ENCODE measurements around the gene IKZF3. TPM values are rescaled to one million over a fixed set of nuclear protein-coding genes. Genes with fewer than 3 reads are reported as not detected.
"Not testable (repeated sequence)": the region's sequence is repeated elsewhere in the genome, so short reads cannot be mapped to it uniquely, and the experiment has no call there.

The IKZF3 gene
- total RNA-seq, 2 donors from 2014 or later = 4.8 to 5.6 TPM

DNA sequence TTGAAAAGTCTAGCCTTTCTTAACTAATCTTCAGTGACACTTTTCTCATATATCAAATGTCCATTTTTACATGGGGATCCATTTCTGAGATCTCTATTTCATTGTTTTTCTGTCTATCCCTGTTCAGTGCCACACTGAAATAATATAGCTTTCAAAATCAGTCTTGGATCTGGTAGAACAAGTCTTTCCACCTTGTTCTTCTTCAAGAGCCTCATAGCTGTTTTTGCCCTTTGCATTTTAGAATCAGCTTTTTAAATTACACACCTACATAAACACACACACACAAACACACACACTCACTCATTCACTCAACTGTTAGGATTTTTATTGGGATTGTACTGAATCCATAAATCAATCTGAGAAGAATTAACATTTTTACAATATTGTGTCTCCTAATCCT, 35.1 kb upstream of the IKZF3 start:
- no peak for TF ChIP-seq CTCF (IDR thresholded peaks at IDR 0.05)
- no peaks in the 10 kb centered on the region for H3K36me3 ChIP-seq
- DNase-seq (ENCODE audit: low spot score) (no peak), ATAC-seq (ENCODE audit: insufficient number of reproducible peaks, low FRiP score, low read depth) (no peak)
- no peaks in the 10 kb centered on the region for H3K9me3 ChIP-seq
- no peaks in the 10 kb centered on the region for H3K4me1 ChIP-seq (ENCODE audit: control insufficient read depth in 1 of 2, low read depth in 2 of 2)
- no peak overlapping the region for H3K4me3 ChIP-seq
- no peaks in the 10 kb centered on the region for H3K27me3 ChIP-seq (replicated peaks; ENCODE audit: insufficient read depth)
- no peak overlapping the region for H3K27ac ChIP-seq

- H3K27ac ChIP-seq = no peak overlapping the region
- no peaks in the 10 kb centered on the region for H3K27me3 ChIP-seq (replicated peaks; ENCODE audit: insufficient read depth)
- no peaks in the 10 kb centered on the region for H3K9me3 ChIP-seq
- no peak for ATAC-seq (ENCODE audit: insufficient number of reproducible peaks, low FRiP score, low read depth)
- H3K4me3 ChIP-seq = no peak overlapping the region
- no peaks in the 10 kb centered on the region for H3K36me3 ChIP-seq
- DNase-seq (ENCODE audit: low spot score) = no peak
- no peak for TF ChIP-seq CTCF (IDR thresholded peaks at IDR 0.05)
- H3K4me1 ChIP-seq (ENCODE audit: control insufficient read depth in 1 of 2, low read depth in 2 of 2) = no peaks in the 10 kb centered on the region
These were observed 34.0 kb upstream of the IKZF3 start for GRCh38 chr17:39898088-39898487.

DNA sequence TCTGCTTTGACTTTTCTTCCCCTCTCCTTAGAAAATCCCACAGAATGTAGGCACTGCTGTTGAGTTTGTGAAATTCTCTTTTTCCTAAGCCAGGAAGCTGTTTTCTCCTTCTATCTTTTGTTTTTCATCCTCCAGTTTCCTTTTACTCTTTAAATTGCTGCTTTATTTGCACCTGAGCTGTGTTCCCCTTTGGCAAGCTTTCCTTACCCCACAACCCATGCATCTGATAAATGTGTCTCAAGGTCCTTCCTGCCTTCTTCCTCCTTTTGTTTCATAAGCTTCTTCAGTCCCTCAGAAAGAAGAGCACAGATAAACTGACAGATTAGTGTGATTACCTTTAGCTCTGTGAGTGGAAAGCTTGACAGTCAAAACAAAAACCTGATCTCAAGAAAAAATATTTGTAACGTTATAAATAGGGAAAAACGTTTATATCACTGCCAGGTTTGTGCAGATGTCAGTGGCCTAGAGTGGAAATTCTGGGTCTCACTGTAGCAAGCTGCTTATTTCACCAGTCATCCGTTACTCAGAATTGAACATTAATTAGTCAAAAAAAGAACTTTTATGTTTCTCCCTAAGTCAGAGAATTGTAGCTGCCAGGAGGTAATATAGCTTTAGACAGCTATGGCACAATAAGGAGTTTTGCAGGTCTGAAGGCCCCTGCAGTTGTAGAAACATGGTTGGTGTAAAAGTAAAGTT, 30.7 kb upstream of the IKZF3 start:
- H3K36me3 ChIP-seq = no peaks in the 10 kb centered on the region
- TF ChIP-seq CTCF (IDR thresholded peaks at IDR 0.05) = no peak
- no peaks in the 10 kb centered on the region for H3K27me3 ChIP-seq (replicated peaks; ENCODE audit: insufficient read depth)
- ATAC-seq (ENCODE audit: insufficient number of reproducible peaks, low FRiP score, low read depth) (no peak), DNase-seq (ENCODE audit: low spot score) (no peak)
- no peaks in the 10 kb centered on the region for H3K4me1 ChIP-seq (ENCODE audit: control insufficient read depth in 1 of 2, low read depth in 2 of 2)
- no peak overlapping the region for H3K4me3 ChIP-seq
- no peak overlapping the region for H3K27ac ChIP-seq
- no peaks in the 10 kb centered on the region for H3K9me3 ChIP-seq

DNA sequence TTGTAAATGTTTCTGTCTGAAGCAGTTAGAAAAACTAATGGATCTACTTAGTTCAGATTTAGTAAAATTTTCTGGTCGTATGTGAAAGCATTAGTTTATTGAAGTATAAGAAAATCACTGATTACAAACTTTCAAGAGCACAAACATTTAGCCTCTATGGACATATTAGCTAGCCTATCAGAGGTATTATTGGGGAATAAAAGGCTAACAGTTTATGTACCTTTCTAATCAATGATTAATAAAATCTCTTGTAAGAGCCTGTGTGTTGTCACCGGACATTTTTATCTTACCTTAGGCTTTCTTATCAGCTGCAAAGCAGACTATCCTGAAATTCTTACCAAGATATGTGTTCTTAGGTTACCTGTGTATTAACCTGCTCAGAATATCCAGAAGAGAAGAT, 25.1 kb upstream of the IKZF3 start:
- no peaks in the 10 kb centered on the region for H3K27me3 ChIP-seq (replicated peaks; ENCODE audit: insufficient read depth)
- no peaks in the 10 kb centered on the region for H3K9me3 ChIP-seq

GRCh38 chr17:39887078-39887477, 23.0 kb upstream of the IKZF3 start:
- Histone ChIP-seq H3K36me3 (no peaks in the 10 kb centered on the region), H3K4me3 (no peak overlapping the region), H3K27ac (no peak overlapping the region), H3K4me1 (ENCODE audit: control insufficient read depth in 1 of 2, low read depth in 2 of 2) (no peaks in the 10 kb centered on the region), H3K9me3 (no peaks in the 10 kb centered on the region), H3K27me3 (replicated peaks; ENCODE audit: insufficient read depth) (no peaks in the 10 kb centered on the region)
- ATAC-seq (ENCODE audit: insufficient number of reproducible peaks, low FRiP score, low read depth) (no peak), DNase-seq (ENCODE audit: low spot score) (no peak)
- TF ChIP-seq CTCF (IDR thresholded peaks at IDR 0.05) = no peak

More for the DNA sequence above, 25.1 kb upstream of the IKZF3 start:
- H3K4me1 ChIP-seq (ENCODE audit: control insufficient read depth in 1 of 2, low read depth in 2 of 2) = no peaks in the 10 kb centered on the region
- no peak for TF ChIP-seq CTCF (IDR thresholded peaks at IDR 0.05)
- no peak overlapping the region for H3K4me3 ChIP-seq
- DNase-seq (ENCODE audit: low spot score) = no peak
- no peak overlapping the region for H3K27ac ChIP-seq
- no peak for ATAC-seq (ENCODE audit: insufficient number of reproducible peaks, low FRiP score, low read depth)
- H3K36me3 ChIP-seq = no peaks in the 10 kb centered on the region

- H3K9me3 ChIP-seq; H3K36me3 ChIP-seq; H3K27ac ChIP-seq; ATAC-seq (ENCODE audit: insufficient number of reproducible peaks, low FRiP score, low read depth); H3K4me1 ChIP-seq (ENCODE audit: control insufficient read depth in 1 of 2, low read depth in 2 of 2); H3K4me3 ChIP-seq; DNase-seq (ENCODE audit: low spot score); H3K27me3 ChIP-seq (replicated peaks; ENCODE audit: insufficient read depth): not testable (repeated sequence)
These were observed 22.0 kb upstream of the IKZF3 start for GRCh38 chr17:39886102-39886501.

All from thoracic aorta (tissue), 2 donors.